Measurements from ENCODE around the gene BRF1. TPM values are rescaled to one million over a fixed set of nuclear protein-coding genes. Genes with fewer than 3 reads are reported as not detected.
A peak's percentile ranks its signal among the peaks of the same experiment; 100 is the strongest.
"Not testable (repeated sequence)": the region's sequence is repeated elsewhere in the genome, so short reads cannot be mapped to it uniquely, and the experiment has no call there.

Gene BRF1
- total RNA-seq, 4 donors from 2014 or later, result 44.5 to 99.6 (median 56.2) TPM

DNA sequence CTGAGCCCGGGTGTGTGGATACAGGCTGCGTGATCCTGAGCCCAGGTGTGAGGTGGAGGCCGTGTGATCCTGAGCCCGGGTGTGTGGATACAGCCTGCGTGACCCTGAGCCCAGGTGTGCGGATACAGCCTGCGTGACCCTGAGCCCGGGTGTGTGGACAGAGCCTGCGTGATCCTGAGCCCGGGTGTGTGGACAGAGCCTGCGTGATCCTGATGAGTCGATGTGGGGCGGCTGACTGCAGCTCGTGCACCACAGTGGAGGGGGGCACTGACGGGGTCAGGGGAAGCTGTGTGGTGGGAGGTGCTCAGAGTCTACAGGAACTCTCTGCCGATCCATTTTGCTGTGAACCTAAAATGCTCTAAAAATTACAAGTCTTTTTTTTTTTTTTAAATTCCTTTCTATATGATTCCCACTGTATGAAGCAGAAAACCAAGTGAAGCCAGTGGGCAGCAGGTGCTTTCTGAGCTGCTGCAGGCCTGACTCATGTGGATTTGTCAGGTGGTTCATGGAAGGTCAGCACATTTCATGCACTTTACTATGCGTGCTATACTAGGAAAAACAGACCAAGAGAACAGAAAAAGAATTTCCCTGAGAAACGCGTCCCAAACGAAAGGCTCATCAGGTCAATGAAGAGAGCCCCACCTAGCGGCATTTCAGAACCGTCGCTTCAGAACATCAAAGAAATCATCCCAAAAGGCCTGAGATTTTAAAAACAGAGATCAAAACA lies 19.3 kb downstream of the BRF1 start:
- no peaks in the 10 kb centered on the region for H3K27me3 ChIP-seq
- 57 to 61% methylated on average over 17 of the region's 23 CpGs for WGBS, 2 donors
- H3K36me3 ChIP-seq, result no peaks in the 10 kb centered on the region
- no peak overlapping the region for H3K4me3 ChIP-seq (replicated peaks in 1 of 3)
- no peak overlapping the region for H3K27ac ChIP-seq
- no peaks in the 10 kb centered on the region for H3K9me3 ChIP-seq
- TF ChIP-seq, protein P1, sequence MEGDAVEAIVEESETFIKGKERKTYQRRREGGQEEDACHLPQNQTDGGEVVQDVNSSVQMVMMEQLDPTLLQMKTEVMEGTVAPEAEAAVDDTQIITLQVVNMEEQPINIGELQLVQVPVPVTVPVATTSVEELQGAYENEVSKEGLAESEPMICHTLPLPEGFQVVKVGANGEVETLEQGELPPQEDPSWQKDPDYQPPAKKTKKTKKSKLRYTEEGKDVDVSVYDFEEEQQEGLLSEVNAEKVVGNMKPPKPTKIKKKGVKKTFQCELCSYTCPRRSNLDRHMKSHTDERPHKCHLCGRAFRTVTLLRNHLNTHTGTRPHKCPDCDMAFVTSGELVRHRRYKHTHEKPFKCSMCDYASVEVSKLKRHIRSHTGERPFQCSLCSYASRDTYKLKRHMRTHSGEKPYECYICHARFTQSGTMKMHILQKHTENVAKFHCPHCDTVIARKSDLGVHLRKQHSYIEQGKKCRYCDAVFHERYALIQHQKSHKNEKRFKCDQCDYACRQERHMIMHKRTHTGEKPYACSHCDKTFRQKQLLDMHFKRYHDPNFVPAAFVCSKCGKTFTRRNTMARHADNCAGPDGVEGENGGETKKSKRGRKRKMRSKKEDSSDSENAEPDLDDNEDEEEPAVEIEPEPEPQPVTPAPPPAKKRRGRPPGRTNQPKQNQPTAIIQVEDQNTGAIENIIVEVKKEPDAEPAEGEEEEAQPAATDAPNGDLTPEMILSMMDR (IDR thresholded peaks at IDR 0.05), result peak; percentile 25 to 74 (median 58)
- no peak for TF ChIP-seq POLR2A (IDR thresholded peaks at IDR 0.05)
- peak; percentile 31 to 41 for DNase-seq
- H3K4me1 ChIP-seq, result peaks cover 4 to 5% of the 10 kb centered on the region in 2 donors
- intact Hi-C loops (cut with DNase I), result loop anchor here (5.0 kb wide), 2 partner anchors 79 to 189 kb away; no protein-coding TSS in a partner anchor

DNA sequence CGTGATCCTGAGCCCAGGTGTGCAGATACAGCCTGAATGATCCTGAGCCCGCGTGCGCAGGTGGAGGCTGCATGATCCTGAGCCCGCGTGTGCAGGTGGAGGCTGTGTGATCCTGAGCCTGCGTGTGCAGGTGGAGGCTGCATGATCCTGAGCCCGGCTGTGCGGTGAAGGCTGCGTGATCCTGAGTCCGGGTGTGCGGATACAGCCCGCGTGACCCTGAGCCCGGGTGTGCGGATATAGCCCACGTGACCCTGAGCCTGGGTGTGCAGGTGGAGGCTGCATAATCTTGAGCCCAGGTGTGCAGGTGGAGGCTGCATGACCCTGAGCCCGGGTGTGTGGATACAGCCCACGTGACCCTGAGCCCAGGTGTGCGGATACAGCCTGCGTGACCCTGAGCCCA lies 20.3 kb downstream of the BRF1 start:
- Histone ChIP-seq H3K4me3 (replicated peaks in 1 of 3) (no peak overlapping the region), H3K27ac (no peak overlapping the region), H3K9me3 (no peaks in the 10 kb centered on the region), H3K4me1 (peaks cover 4 to 5% of the 10 kb centered on the region in 2 donors), H3K36me3 (no peaks in the 10 kb centered on the region), H3K27me3 (no peaks in the 10 kb centered on the region)
- TF ChIP-seq, protein P1 (IDR thresholded peaks at IDR 0.05), result no peak
- TF ChIP-seq POLR2A (IDR thresholded peaks at IDR 0.05), result no peak
- WGBS, 2 donors, result 88 to 94% methylated on average over 8 to 14 of the region's 21 CpGs
- DNase-seq, result no peak
- intact Hi-C loops (cut with DNase I), result loop anchor here (5.0 kb wide), 2 partner anchors 78 to 188 kb away; no protein-coding TSS in a partner anchor

DNA sequence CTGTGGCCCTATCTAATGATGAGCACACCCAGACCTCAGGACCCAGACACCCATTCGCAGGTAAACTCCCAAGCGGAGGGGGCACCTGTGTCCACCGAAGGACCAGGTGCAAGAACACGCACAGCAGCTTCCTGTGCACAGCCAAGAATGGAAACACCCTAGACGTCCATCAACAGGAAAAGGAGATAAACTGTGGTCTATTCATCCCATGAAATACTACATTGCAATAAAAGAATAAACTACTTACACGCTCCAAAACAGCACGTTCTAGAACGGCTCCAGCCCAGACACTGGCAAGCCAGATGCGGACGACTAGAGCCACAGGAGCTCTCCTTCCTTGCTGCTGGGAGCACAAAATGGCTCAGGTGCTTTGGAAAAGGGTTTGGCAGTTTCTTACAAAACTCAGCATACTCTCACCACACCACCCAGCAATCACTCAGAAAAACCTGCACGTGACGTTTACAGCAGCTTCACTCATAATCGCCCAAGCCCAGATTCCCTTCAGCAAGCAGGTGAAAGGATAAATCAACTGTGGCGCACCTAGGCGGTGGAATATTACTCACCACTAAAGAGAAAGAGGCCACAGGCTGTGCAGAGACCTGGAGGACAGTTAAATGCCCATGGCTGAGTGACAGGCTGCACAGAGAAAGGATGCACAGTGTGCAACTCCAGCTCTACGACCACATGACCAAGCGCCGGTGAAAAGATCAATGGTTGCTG lies 21.0 kb downstream of the BRF1 start:
- intact Hi-C loops (cut with DNase I), result loop anchor here (5.0 kb wide), 2 partner anchors 78 to 188 kb away; no protein-coding TSS in a partner anchor
- 95% methylated on average over 18 of the region's 18 CpGs for WGBS, 2 donors
- no peak for DNase-seq
- no peaks in the 10 kb centered on the region for H3K27me3 ChIP-seq
- no peak overlapping the region for H3K4me3 ChIP-seq (replicated peaks in 1 of 3)
- TF ChIP-seq POLR2A (IDR thresholded peaks at IDR 0.05), result no peak
- TF ChIP-seq, protein P1 (IDR thresholded peaks at IDR 0.05), result no peak
- H3K4me1 ChIP-seq, result peaks cover 4 to 5% of the 10 kb centered on the region in 2 donors
- H3K36me3 ChIP-seq, result no peaks in the 10 kb centered on the region
- no peak overlapping the region for H3K27ac ChIP-seq
- no peaks in the 10 kb centered on the region for H3K9me3 ChIP-seq

DNA sequence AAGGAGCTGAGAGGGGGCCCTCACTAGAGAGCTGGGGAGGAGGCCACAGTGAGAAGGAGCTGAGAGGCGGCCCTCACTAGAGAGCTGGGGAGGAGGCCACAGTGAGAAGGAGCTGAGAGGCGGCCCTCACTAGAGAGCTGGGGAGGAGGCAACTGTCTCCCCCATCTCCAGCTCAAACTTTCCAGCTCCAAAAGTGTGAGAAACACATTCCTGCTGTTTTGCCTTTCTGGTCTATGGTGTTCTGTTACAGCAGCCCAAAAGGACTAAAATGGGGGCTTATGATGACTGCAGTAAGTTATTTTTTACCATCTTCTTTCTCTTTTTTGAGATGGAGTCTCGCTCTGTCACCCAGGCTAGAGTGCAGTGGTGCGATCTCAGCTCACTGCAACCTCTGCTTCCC lies 23.4 kb downstream of the BRF1 start:
- H3K4me3 ChIP-seq (replicated peaks in 1 of 3); DNase-seq; H3K27ac ChIP-seq; intact Hi-C loops (cut with DNase I); H3K36me3 ChIP-seq; H3K27me3 ChIP-seq; H3K9me3 ChIP-seq: not testable (repeated sequence)
- H3K4me1 ChIP-seq, result peaks cover 12 to 13% of the 10 kb centered on the region in 2 donors
- WGBS, 2 donors, result 76 to 80% methylated on average over 2 of the region's 4 CpGs

DNA sequence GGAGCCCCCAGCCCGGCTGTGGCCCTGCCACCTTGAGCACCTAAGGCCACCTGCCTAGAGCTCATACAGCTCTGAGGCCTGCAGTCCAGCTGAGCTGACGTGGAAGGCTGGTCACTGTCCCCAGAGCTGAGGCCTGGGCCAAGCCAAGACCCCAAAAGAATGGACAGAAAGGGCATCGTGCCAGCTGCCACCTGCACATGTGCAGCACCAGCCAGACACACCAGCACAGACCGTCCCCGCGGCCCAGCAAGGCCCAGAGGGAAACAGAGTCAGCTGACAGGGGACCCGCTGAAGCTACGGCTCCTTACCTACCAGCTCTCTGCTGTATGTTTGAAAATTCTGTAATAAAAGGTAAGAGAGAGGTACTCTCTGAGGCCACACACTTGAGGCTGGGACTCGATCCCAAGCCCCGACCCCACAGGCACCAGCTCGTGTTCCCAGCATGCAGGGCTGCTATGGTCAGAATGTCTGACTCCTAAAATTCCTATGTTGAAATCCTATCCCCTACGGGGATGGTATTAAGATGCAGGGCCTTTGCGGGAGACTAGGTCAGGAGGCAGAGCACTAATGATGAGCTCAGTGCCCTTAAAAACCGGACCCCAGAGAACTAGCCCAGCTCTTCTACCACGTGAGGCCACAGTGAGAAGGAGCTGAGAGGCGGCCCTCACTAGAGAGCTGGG lies 25.4 kb downstream of the BRF1 start:
- TF ChIP-seq POLR2A (IDR thresholded peaks at IDR 0.05), result no peak
- TF ChIP-seq, protein P1 (IDR thresholded peaks at IDR 0.05), result no peak
- Histone ChIP-seq H3K27ac (no peak overlapping the region), H3K9me3 (no peaks in the 10 kb centered on the region), H3K36me3 (no peaks in the 10 kb centered on the region), H3K4me3 (replicated peaks in 1 of 3) (no peak overlapping the region), H3K27me3 (no peaks in the 10 kb centered on the region), H3K4me1 (peaks cover 9 to 14% of the 10 kb centered on the region in 2 donors)
- WGBS, 2 donors, result 71 to 79% methylated on average over 8 to 9 of the region's 16 CpGs
- DNase-seq, result no peak
- intact Hi-C loops (cut with DNase I), result no loop called here

Measured in thyroid gland (tissue), 4 donors.